ENCODE results near the gene LEMD1. TPM values are rescaled to one million over a fixed set of nuclear protein-coding genes. Genes with fewer than 3 reads are reported as not detected.

LEMD1 gene
- total RNA-seq, 1 experiment from 2014 or later, result 26.3 TPM

GRCh38 chr1:205435578-205436573 is 14.0 kb upstream of the LEMD1 start (continued):
- TF ChIP-seq, protein P1, sequence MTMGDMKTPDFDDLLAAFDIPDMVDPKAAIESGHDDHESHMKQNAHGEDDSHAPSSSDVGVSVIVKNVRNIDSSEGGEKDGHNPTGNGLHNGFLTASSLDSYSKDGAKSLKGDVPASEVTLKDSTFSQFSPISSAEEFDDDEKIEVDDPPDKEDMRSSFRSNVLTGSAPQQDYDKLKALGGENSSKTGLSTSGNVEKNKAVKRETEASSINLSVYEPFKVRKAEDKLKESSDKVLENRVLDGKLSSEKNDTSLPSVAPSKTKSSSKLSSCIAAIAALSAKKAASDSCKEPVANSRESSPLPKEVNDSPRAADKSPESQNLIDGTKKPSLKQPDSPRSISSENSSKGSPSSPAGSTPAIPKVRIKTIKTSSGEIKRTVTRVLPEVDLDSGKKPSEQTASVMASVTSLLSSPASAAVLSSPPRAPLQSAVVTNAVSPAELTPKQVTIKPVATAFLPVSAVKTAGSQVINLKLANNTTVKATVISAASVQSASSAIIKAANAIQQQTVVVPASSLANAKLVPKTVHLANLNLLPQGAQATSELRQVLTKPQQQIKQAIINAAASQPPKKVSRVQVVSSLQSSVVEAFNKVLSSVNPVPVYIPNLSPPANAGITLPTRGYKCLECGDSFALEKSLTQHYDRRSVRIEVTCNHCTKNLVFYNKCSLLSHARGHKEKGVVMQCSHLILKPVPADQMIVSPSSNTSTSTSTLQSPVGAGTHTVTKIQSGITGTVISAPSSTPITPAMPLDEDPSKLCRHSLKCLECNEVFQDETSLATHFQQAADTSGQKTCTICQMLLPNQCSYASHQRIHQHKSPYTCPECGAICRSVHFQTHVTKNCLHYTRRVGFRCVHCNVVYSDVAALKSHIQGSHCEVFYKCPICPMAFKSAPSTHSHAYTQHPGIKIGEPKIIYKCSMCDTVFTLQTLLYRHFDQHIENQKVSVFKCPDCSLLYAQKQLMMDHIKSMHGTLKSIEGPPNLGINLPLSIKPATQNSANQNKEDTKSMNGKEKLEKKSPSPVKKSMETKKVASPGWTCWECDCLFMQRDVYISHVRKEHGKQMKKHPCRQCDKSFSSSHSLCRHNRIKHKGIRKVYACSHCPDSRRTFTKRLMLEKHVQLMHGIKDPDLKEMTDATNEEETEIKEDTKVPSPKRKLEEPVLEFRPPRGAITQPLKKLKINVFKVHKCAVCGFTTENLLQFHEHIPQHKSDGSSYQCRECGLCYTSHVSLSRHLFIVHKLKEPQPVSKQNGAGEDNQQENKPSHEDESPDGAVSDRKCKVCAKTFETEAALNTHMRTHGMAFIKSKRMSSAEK (CRISPR knock-in tag; IDR thresholded peaks at IDR 0.05; ENCODE audit: borderline replicate concordance), result no peak
- no peak for TF ChIP-seq ATF2 (CRISPR knock-in tag; IDR thresholded peaks at IDR 0.05; ENCODE audit: borderline replicate concordance, low read depth)
- TF ChIP-seq, protein P2, sequence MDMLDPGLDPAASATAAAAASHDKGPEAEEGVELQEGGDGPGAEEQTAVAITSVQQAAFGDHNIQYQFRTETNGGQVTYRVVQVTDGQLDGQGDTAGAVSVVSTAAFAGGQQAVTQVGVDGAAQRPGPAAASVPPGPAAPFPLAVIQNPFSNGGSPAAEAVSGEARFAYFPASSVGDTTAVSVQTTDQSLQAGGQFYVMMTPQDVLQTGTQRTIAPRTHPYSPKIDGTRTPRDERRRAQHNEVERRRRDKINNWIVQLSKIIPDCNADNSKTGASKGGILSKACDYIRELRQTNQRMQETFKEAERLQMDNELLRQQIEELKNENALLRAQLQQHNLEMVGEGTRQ (CRISPR knock-in tag; IDR thresholded peaks at IDR 0.05), result no peak
- no peak for TF ChIP-seq MXD4 (CRISPR knock-in tag; IDR thresholded peaks at IDR 0.05; ENCODE audit: borderline replicate concordance)
- TF ChIP-seq RORB (CRISPR knock-in tag; IDR thresholded peaks at IDR 0.05), result no peak
- TF ChIP-seq, protein P3, sequence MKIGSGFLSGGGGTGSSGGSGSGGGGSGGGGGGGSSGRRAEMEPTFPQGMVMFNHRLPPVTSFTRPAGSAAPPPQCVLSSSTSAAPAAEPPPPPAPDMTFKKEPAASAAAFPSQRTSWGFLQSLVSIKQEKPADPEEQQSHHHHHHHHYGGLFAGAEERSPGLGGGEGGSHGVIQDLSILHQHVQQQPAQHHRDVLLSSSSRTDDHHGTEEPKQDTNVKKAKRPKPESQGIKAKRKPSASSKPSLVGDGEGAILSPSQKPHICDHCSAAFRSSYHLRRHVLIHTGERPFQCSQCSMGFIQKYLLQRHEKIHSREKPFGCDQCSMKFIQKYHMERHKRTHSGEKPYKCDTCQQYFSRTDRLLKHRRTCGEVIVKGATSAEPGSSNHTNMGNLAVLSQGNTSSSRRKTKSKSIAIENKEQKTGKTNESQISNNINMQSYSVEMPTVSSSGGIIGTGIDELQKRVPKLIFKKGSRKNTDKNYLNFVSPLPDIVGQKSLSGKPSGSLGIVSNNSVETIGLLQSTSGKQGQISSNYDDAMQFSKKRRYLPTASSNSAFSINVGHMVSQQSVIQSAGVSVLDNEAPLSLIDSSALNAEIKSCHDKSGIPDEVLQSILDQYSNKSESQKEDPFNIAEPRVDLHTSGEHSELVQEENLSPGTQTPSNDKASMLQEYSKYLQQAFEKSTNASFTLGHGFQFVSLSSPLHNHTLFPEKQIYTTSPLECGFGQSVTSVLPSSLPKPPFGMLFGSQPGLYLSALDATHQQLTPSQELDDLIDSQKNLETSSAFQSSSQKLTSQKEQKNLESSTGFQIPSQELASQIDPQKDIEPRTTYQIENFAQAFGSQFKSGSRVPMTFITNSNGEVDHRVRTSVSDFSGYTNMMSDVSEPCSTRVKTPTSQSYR (CRISPR knock-in tag; IDR thresholded peaks at IDR 0.05), result no peak
- no peak for TF ChIP-seq NFE2L1 (CRISPR knock-in tag; IDR thresholded peaks at IDR 0.05)
- TF ChIP-seq SOX15 (CRISPR knock-in tag; IDR thresholded peaks at IDR 0.05), result no peak
- TF ChIP-seq, protein P4, sequence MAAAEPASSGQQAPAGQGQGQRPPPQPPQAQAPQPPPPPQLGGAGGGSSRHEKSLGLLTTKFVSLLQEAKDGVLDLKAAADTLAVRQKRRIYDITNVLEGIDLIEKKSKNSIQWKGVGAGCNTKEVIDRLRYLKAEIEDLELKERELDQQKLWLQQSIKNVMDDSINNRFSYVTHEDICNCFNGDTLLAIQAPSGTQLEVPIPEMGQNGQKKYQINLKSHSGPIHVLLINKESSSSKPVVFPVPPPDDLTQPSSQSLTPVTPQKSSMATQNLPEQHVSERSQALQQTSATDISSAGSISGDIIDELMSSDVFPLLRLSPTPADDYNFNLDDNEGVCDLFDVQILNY (CRISPR knock-in tag; IDR thresholded peaks at IDR 0.05), result no peak

GRCh38 chr1:205434738-205435137 is 12.9 kb upstream of the LEMD1 start:
- Mint-ChIP-seq H3K27ac (no peak overlapping the region), H3K27me3 (ENCODE audit: low read depth) (peaks cover 71% of the 10 kb centered on the region), H3K4me1 (peaks cover 54% of the 10 kb centered on the region), H3K36me3 (no peaks in the 10 kb centered on the region), H3K9me3 (no peaks in the 10 kb centered on the region), H3K4me3 (no peak overlapping the region)
- ChIA-PET POLR2A (no interaction called here), CTCF (interaction anchor here (7.2 kb wide), 1 partner anchor 51 kb away, joined by 89 read pairs; no protein-coding TSS in a partner anchor)
- no peak for ATAC-seq
- no peak for DNase-seq (ENCODE audit: low spot score)
- TF ChIP-seq SOX15 (CRISPR knock-in tag; IDR thresholded peaks at IDR 0.05) (no peak), CREB1 (CRISPR knock-in tag; IDR thresholded peaks at IDR 0.05) (no peak), MLX (CRISPR knock-in tag; IDR thresholded peaks at IDR 0.05) (no peak), NFYB (CRISPR knock-in tag; conservative IDR thresholded peaks at IDR 0.05; ENCODE audit: low read depth) (no peak), ZNF423 (CRISPR knock-in tag; IDR thresholded peaks at IDR 0.05) (no peak), ZSCAN18 (CRISPR knock-in tag; IDR thresholded peaks at IDR 0.05) (no peak), IRF2 (CRISPR knock-in tag; IDR thresholded peaks at IDR 0.05; ENCODE audit: borderline replicate concordance, low read depth) (no peak), ATF1 (CRISPR knock-in tag; IDR thresholded peaks at IDR 0.05) (no peak), CREM (CRISPR knock-in tag; IDR thresholded peaks at IDR 0.05) (no peak), RELA (CRISPR knock-in tag; IDR thresholded peaks at IDR 0.05; ENCODE audit: borderline replicate concordance) (no peak)
